Measurements from ENCODE around the gene NFKB2.

Gene NFKB2

DNA sequence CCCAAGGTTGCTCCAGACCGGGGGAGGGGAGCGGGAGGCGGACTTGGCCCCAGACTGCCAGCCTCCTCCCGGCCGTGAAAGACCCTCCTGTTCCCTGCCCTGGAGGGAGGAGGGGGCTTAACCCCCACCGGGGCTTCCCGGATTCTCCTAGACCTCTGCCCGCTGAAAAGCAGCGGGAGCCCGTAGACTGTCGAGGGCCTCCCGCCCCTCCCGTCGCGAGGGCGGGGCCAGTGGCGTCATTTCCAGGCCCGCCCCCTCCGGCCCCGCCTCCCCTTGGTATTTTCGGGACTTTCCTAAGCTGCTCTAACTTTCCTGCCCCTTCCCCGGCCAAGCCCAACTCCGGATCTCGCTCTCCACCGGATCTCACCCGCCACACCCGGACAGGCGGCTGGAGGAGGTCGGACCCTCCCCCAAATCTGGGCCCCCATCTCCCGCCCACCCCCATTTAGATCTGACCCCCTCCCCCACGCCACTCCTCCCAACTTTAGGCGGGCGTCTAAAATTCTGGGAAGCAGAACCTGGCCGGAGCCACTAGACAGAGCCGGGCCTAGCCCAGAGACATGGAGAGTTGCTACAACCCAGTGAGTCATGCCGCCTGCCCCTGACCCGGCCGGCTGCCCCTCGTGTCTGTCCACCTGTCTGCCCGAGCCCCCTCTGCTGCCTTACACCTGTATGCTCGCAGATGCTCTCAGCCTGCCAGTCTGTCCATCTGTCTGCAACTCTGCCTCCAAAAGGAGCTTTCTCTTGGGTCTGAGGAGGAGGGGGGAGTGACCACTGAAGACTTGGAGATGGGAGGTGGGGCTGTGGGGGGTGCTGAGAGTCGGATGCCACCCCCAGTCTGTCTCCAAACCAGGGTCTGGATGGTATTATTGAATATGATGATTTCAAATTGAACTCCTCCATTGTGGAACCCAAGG is at the start of gene NFKB2 (continued):
- TF ChIP-seq, protein P1, sequence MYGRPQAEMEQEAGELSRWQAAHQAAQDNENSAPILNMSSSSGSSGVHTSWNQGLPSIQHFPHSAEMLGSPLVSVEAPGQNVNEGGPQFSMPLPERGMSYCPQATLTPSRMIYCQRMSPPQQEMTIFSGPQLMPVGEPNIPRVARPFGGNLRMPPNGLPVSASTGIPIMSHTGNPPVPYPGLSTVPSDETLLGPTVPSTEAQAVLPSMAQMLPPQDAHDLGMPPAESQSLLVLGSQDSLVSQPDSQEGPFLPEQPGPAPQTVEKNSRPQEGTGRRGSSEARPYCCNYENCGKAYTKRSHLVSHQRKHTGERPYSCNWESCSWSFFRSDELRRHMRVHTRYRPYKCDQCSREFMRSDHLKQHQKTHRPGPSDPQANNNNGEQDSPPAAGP (tag by site-specific recombination; IDR thresholded peaks at IDR 0.05): peak; percentile 66
- TF ChIP-seq ZNF211 (tag by site-specific recombination; IDR thresholded peaks at IDR 0.05; ENCODE audit: low read depth): no peak
- no peak for TF ChIP-seq EGR2 (tag by site-specific recombination; IDR thresholded peaks at IDR 0.05; ENCODE audit: low read depth)
- TF ChIP-seq SP3 (tag by site-specific recombination; IDR thresholded peaks at IDR 0.05): peak; percentile 98
- no peak for TF ChIP-seq ZNF785 (tag by site-specific recombination; IDR thresholded peaks at IDR 0.05)
- peak; percentile 32; the same call in 1 of the 2 replicates for TF ChIP-seq BCL11A (tag by site-specific recombination; IDR thresholded peaks at IDR 0.05; ENCODE audit: low read depth)
- TF ChIP-seq KLF16 (tag by site-specific recombination; IDR thresholded peaks at IDR 0.05): peak; percentile 72
- TF ChIP-seq, protein P2, sequence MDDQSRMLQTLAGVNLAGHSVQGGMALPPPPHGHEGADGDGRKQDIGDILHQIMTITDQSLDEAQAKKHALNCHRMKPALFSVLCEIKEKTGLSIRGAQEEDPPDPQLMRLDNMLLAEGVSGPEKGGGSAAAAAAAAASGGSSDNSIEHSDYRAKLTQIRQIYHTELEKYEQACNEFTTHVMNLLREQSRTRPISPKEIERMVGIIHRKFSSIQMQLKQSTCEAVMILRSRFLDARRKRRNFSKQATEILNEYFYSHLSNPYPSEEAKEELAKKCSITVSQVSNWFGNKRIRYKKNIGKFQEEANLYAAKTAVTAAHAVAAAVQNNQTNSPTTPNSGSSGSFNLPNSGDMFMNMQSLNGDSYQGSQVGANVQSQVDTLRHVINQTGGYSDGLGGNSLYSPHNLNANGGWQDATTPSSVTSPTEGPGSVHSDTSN (CRISPR knock-in tag; IDR thresholded peaks at IDR 0.05): no peak
- TF ChIP-seq IKZF3 (tag by site-specific recombination; IDR thresholded peaks at IDR 0.05): peak; percentile 96
- TF ChIP-seq ZNF292 (tag by site-specific recombination; IDR thresholded peaks at IDR 0.05; ENCODE audit: borderline replicate concordance, low read depth): no peak
- no peak for TF ChIP-seq ZNF596 (tag by site-specific recombination; IDR thresholded peaks at IDR 0.05)
- TF ChIP-seq ZFHX2 (tag by site-specific recombination; conservative IDR thresholded peaks at IDR 0.05): 0 out of 2 replicates have a peak, but pooled peaks have one; percentile 11
- TF ChIP-seq ZXDB (tag by site-specific recombination; IDR thresholded peaks at IDR 0.05): peak; percentile 59; the same call in 1 of the 2 replicates
- no peak for TF ChIP-seq HOXD13 (CRISPR knock-in tag; IDR thresholded peaks at IDR 0.05; ENCODE audit: borderline replicate concordance)
- TF ChIP-seq ZNF155 (tag by site-specific recombination; IDR thresholded peaks at IDR 0.05): no peak
- no peak for TF ChIP-seq SCRT1 (tag by site-specific recombination; IDR thresholded peaks at IDR 0.05; ENCODE audit: borderline replicate concordance)
- peak; percentile 95 for TF ChIP-seq KLF9 (tag by site-specific recombination; IDR thresholded peaks at IDR 0.05; ENCODE audit: low read depth)
- peak; percentile 37 for TF ChIP-seq GLIS1 (tag by site-specific recombination; IDR thresholded peaks at IDR 0.05)
- TF ChIP-seq, protein P3, sequence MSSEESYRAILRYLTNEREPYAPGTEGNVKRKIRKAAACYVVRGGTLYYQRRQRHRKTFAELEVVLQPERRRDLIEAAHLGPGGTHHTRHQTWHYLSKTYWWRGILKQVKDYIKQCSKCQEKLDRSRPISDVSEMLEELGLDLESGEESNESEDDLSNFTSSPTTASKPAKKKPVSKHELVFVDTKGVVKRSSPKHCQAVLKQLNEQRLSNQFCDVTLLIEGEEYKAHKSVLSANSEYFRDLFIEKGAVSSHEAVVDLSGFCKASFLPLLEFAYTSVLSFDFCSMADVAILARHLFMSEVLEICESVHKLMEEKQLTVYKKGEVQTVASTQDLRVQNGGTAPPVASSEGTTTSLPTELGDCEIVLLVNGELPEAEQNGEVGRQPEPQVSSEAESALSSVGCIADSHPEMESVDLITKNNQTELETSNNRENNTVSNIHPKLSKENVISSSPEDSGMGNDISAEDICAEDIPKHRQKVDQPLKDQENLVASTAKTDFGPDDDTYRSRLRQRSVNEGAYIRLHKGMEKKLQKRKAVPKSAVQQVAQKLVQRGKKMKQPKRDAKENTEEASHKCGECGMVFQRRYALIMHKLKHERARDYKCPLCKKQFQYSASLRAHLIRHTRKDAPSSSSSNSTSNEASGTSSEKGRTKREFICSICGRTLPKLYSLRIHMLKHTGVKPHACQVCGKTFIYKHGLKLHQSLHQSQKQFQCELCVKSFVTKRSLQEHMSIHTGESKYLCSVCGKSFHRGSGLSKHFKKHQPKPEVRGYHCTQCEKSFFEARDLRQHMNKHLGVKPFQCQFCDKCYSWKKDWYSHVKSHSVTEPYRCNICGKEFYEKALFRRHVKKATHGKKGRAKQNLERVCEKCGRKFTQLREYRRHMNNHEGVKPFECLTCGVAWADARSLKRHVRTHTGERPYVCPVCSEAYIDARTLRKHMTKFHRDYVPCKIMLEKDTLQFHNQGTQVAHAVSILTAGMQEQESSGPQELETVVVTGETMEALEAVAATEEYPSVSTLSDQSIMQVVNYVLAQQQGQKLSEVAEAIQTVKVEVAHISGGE (tag by site-specific recombination; conservative IDR thresholded peaks at IDR 0.05; ENCODE audit: low read depth): 0 out of 2 replicates have a peak, but pooled peaks have one; percentile 34
- TF ChIP-seq, protein P4, sequence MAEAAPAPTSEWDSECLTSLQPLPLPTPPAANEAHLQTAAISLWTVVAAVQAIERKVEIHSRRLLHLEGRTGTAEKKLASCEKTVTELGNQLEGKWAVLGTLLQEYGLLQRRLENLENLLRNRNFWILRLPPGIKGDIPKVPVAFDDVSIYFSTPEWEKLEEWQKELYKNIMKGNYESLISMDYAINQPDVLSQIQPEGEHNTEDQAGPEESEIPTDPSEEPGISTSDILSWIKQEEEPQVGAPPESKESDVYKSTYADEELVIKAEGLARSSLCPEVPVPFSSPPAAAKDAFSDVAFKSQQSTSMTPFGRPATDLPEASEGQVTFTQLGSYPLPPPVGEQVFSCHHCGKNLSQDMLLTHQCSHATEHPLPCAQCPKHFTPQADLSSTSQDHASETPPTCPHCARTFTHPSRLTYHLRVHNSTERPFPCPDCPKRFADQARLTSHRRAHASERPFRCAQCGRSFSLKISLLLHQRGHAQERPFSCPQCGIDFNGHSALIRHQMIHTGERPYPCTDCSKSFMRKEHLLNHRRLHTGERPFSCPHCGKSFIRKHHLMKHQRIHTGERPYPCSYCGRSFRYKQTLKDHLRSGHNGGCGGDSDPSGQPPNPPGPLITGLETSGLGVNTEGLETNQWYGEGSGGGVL (tag by site-specific recombination; IDR thresholded peaks at IDR 0.05): peak; percentile 89
- TF ChIP-seq BCL11B (tag by site-specific recombination; IDR thresholded peaks at IDR 0.05; ENCODE audit: low read depth): no peak; the same call in 1 of the 2 replicates
- no peak for TF ChIP-seq ZNF221 (tag by site-specific recombination; IDR thresholded peaks at IDR 0.05; ENCODE audit: borderline replicate concordance)
- no peak for TF ChIP-seq ZNF560 (tag by site-specific recombination; IDR thresholded peaks at IDR 0.05; ENCODE audit: borderline replicate concordance)
- no peak for TF ChIP-seq ZBTB21 (tag by site-specific recombination; IDR thresholded peaks at IDR 0.05)
- TF ChIP-seq ZNF76 (tag by site-specific recombination; IDR thresholded peaks at IDR 0.05; ENCODE audit: borderline replicate concordance, low read depth): no peak
- peak; percentile 88 for TF ChIP-seq ZIC2 (tag by site-specific recombination; IDR thresholded peaks at IDR 0.05)
- no peak for TF ChIP-seq ZNF558 (tag by site-specific recombination; IDR thresholded peaks at IDR 0.05)
- no peak for TF ChIP-seq ZNF701 (tag by site-specific recombination; IDR thresholded peaks at IDR 0.05)
- TF ChIP-seq ZNF777 (tag by site-specific recombination; IDR thresholded peaks at IDR 0.05; ENCODE audit: borderline replicate concordance): peak; percentile 55; the same call in 1 of the 2 replicates
- TF ChIP-seq ZNF514 (tag by site-specific recombination; IDR thresholded peaks at IDR 0.05): no peak
- peak; percentile 24 for TF ChIP-seq SP7 (tag by site-specific recombination; IDR thresholded peaks at IDR 0.05)
- no peak for TF ChIP-seq ZNF843 (tag by site-specific recombination; IDR thresholded peaks at IDR 0.05)
